Measurements from ENCODE around the gene NPHP1.
"Not testable (repeated sequence)": the region's sequence is repeated elsewhere in the genome, so short reads cannot be mapped to it uniquely, and the experiment has no call there.

NPHP1 gene

GRCh38 chr2:110154828-110155227 is 50.0 kb downstream of the NPHP1 start:
- H3K4me3 Mint-ChIP-seq; H3K36me3 Mint-ChIP-seq; H3K27ac Mint-ChIP-seq; ATAC-seq; H3K9me3 Mint-ChIP-seq; DNase-seq (ENCODE audit: low spot score in 2 of 2): not testable (repeated sequence)
- H3K4me1 Mint-ChIP-seq = peaks cover 24% of the 10 kb centered on the region

DNA sequence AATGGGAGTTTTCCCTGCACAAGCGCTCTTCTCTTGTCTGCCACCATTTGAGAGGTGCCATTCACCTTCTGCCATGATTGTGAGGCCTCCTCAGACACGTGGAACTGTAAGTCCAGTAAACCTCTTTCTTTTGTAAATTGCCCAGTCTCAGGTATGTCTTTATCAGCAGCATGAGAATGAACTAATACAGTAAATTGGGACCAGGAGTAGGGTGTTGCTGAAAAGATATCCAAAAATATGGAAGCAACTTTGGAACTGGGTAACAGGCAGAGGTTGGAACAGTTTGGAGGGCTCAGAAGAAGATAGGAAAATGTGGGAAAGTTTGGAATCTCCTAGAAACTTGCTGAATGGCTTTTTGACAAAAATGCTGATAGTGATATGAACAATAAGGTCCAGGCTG is 50.6 kb downstream of the NPHP1 start:
- H3K36me3 Mint-ChIP-seq; H3K27ac Mint-ChIP-seq; ATAC-seq; H3K9me3 Mint-ChIP-seq; DNase-seq (ENCODE audit: low spot score in 2 of 2); H3K4me3 Mint-ChIP-seq: not testable (repeated sequence)
- peaks cover 30% of the 10 kb centered on the region for H3K4me1 Mint-ChIP-seq

DNA sequence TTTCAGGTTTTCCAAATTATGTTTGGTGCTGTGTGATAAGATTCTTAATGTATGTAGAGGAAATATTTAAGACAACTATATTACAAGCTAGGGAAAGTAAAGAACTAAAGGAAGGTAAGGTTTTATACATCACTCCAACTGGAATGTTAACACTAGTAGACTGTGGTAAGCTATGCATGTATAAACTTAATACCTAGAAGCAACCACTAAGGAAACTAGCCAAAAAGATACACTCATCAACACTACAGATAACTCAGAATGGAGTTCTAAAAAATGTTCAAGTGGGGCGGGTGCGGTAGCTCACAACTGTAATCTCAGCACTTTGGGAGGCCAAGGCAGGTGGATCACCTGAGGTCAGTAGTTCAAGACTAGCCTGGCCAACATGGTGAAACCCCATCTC is 51.4 kb downstream of the NPHP1 start:
- ATAC-seq (no peak), DNase-seq (ENCODE audit: low spot score in 2 of 2) (no peak)
- Mint-ChIP-seq H3K4me1 (peaks cover 31% of the 10 kb centered on the region), H3K27ac (no peak overlapping the region), H3K4me3 (no peak overlapping the region), H3K36me3 (no peaks in the 10 kb centered on the region), H3K9me3 (peaks cover 9% of the 10 kb centered on the region)

- Mint-ChIP-seq H3K36me3 (no peaks in the 10 kb centered on the region), H3K4me3 (no peak overlapping the region), H3K9me3 (peaks cover 11% of the 10 kb centered on the region), H3K4me1 (peaks cover 31% of the 10 kb centered on the region), H3K27ac (no peak overlapping the region)
- ATAC-seq (no peak), DNase-seq (ENCODE audit: low spot score in 2 of 2) (no peak)
Measured at GRCh38 chr2:110152943-110153342, 51.9 kb downstream of the NPHP1 start.

- Mint-ChIP-seq H3K27ac (no peak overlapping the region), H3K9me3 (peaks cover 11% of the 10 kb centered on the region), H3K4me3 (no peak overlapping the region), H3K4me1 (peaks cover 17% of the 10 kb centered on the region), H3K36me3 (no peaks in the 10 kb centered on the region)
- DNase-seq (ENCODE audit: low spot score in 2 of 2) = no peak
- peak; percentile 79 for ATAC-seq
Measured at GRCh38 chr2:110149330-110150220, 55.2 kb downstream of the NPHP1 start.

DNA sequence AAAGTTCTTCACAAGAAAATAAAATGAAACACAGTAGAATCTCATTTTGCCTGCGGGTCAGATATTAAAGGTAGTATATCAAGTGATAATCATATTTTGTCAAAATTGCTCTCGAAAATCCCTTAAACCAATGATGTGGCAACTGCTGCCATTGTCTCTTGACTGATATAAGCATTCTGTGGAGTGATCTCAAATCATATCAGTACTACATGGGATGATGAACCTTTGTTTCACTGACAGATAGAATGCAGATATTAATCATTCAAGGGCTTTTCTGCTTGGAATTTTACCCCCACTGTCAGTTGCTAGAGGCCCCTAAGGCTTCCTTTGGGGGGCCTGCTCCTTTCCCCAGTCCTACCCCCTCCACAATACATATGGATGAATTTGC is 57.9 kb downstream of the NPHP1 start:
- Mint-ChIP-seq H3K4me1 (peaks cover 10% of the 10 kb centered on the region), H3K9me3 (peaks cover 2% of the 10 kb centered on the region), H3K27ac (no peak overlapping the region), H3K36me3 (no peaks in the 10 kb centered on the region), H3K4me3 (no peak overlapping the region)
- DNase-seq (ENCODE audit: low spot score in 2 of 2) (no peak), ATAC-seq (peak; percentile 63)

- H3K4me1 Mint-ChIP-seq = peaks cover 10% of the 10 kb centered on the region
- DNase-seq (ENCODE audit: low spot score in 2 of 2) = no peak
- H3K36me3 Mint-ChIP-seq = no peaks in the 10 kb centered on the region
- H3K27ac Mint-ChIP-seq = no peak overlapping the region
- H3K9me3 Mint-ChIP-seq = peaks cover 2% of the 10 kb centered on the region
- ATAC-seq = no peak
- H3K4me3 Mint-ChIP-seq = no peak overlapping the region
Measured at GRCh38 chr2:110146183-110146944, 58.4 kb downstream of the NPHP1 start.

DNA sequence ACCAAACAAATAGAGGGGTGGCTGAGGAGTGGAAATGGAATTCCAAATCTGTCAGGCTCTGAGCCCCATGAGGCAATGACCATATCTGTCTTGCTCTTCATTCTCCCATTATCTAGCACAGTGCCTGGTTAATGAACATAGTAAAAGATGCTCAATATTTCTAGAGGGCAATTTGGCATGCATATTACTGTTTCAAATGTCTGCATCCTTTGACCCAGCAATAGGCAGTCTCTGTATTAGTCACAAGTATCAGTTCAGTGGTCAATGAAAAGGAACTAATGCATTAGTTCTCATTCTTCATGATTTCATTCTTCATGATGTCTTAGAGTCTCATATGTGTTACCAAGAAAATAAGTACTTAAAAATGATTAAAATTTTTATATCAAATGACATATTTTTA is 60.8 kb downstream of the NPHP1 start:
- no peak for ATAC-seq
- no peaks in the 10 kb centered on the region for H3K36me3 Mint-ChIP-seq

DNA sequence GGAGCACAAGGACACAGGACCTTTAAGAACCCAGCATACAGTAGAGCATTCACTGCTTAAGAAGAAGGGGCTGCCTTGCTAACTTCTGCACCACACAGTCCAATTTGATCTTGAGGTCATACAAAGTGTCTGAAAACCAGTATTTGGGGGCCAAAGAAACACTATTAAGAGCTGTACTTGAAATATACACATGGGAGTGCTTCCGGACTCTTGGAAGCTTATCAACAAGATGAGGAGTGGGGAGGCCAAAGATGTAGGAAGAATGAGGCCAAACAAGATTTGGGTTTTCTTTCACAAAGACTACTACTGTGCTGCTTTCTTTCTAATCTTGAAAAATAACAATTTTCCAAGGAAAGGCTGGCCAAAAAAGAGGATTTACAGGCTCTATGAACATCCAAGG is 64.4 kb downstream of the NPHP1 start:
- Mint-ChIP-seq H3K9me3 (no peaks in the 10 kb centered on the region), H3K4me3 (no peak overlapping the region), H3K36me3 (no peaks in the 10 kb centered on the region), H3K27ac (no peak overlapping the region), H3K4me1 (no peaks in the 10 kb centered on the region)
- ATAC-seq = no peak
- DNase-seq (ENCODE audit: low spot score in 2 of 2) = no peak

More for the DNA sequence above, 60.8 kb downstream of the NPHP1 start:
- Mint-ChIP-seq H3K27ac (no peak overlapping the region), H3K9me3 (peaks cover 2% of the 10 kb centered on the region), H3K4me3 (no peak overlapping the region), H3K4me1 (no peaks in the 10 kb centered on the region)
- DNase-seq (ENCODE audit: low spot score in 2 of 2) = no peak

GRCh38 chr2:110134025-110134424 is 70.8 kb downstream of the NPHP1 start:
- peak; percentile 74 for ATAC-seq
- no peaks in the 10 kb centered on the region for H3K36me3 Mint-ChIP-seq

GRCh38 chr2:110131166-110131565 is 73.6 kb downstream of the NPHP1 start:
- Mint-ChIP-seq H3K4me3 (no peak overlapping the region), H3K4me1 (no peaks in the 10 kb centered on the region), H3K9me3 (peaks cover 5% of the 10 kb centered on the region), H3K36me3 (no peaks in the 10 kb centered on the region), H3K27ac (no peak overlapping the region)
- DNase-seq (ENCODE audit: low spot score in 2 of 2) (no peak), ATAC-seq (no peak)

More at GRCh38 chr2:110134025-110134424, 70.8 kb downstream of the NPHP1 start:
- H3K27ac Mint-ChIP-seq = no peak overlapping the region
- H3K4me1 Mint-ChIP-seq = no peaks in the 10 kb centered on the region
- no peak for DNase-seq (ENCODE audit: low spot score in 2 of 2)
- no peak overlapping the region for H3K4me3 Mint-ChIP-seq
- peaks cover 5% of the 10 kb centered on the region for H3K9me3 Mint-ChIP-seq

GRCh38 chr2:110130757-110131156 is 74.1 kb downstream of the NPHP1 start:
- no peaks in the 10 kb centered on the region for H3K36me3 Mint-ChIP-seq
- no peak for DNase-seq (ENCODE audit: low spot score in 2 of 2)
- peaks cover 5% of the 10 kb centered on the region for H3K9me3 Mint-ChIP-seq
- no peak overlapping the region for H3K4me3 Mint-ChIP-seq
- no peak overlapping the region for H3K27ac Mint-ChIP-seq
- no peaks in the 10 kb centered on the region for H3K4me1 Mint-ChIP-seq
- ATAC-seq = no peak

DNA sequence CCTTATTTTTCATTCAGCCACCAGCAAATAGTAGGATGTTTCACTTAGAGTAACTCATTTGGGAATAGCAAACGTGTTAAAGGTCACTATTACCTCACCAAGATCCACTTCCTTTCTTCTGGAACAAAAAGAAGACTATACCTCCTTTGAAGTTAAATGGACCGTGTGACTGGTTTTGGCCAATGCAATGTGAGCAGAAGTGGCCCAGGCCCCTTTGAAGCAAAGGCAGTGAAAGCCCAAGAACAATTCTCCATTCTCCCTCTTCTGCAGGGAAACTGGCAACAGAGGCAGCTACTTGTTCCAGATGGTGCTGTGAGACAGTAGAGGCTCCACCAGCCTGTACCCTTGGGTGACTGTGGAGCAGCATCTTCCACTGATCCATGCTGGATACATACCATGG is 77.9 kb downstream of the NPHP1 start:
- Mint-ChIP-seq H3K9me3 (no peaks in the 10 kb centered on the region), H3K4me1 (no peaks in the 10 kb centered on the region), H3K27ac (no peak overlapping the region), H3K4me3 (no peak overlapping the region), H3K36me3 (no peaks in the 10 kb centered on the region)
- no peak for DNase-seq (ENCODE audit: low spot score in 2 of 2)
- no peak for ATAC-seq

GRCh38 chr2:110126086-110126773 is 78.6 kb downstream of the NPHP1 start:
- Mint-ChIP-seq H3K9me3 (no peaks in the 10 kb centered on the region), H3K27ac (no peak overlapping the region), H3K4me3 (no peak overlapping the region), H3K4me1 (no peaks in the 10 kb centered on the region), H3K36me3 (no peaks in the 10 kb centered on the region)
- ATAC-seq (no peak), DNase-seq (ENCODE audit: low spot score in 2 of 2) (no peak)

DNA sequence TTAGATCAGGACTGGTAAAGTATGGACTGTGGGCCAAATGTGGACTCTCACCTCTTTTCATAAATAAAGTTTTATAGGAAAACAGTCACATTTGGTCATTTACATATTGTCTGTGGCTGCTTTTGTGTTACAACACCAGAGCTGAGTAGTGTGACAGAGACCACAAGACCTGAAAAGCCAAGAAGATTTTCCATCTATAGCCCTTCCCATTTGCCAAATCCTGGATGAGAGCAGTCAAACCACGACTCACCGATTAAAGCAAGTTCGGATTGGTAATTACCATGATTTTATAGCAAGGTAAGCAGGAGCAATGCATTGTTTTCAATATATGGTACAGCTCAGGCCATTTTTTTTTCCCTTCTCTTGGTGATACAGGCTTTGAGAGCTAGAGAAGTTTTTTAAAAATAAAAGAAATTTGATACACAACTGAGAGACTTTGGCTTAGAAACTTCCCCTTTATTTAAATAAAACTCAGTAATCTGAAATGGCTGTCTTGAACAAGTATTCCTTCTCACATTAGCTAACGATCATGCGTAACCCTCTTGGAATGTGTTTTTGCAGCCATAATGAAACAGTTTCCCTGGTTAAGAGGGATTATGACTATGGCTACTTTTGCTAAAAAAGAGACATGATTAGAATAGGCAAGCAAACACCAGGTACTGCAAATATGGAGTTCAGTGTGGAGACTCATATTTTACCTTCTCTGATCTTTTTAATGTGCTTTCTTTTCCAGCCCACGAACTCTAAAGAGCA is 79.7 kb downstream of the NPHP1 start:
- no peak for DNase-seq (ENCODE audit: low spot score in 2 of 2)
- H3K36me3 Mint-ChIP-seq = no peaks in the 10 kb centered on the region
- H3K4me3 Mint-ChIP-seq = no peak overlapping the region

More for the DNA sequence above, 79.7 kb downstream of the NPHP1 start:
- no peak for ATAC-seq
- Mint-ChIP-seq H3K4me1 (no peaks in the 10 kb centered on the region), H3K9me3 (no peaks in the 10 kb centered on the region), H3K27ac (no peak overlapping the region)

Measured in stimulated activated effector memory CD8-positive, alpha-beta T cell treated with anti-CD3 and anti-CD28 coated beads, Interleukin-12 subunit alpha, Interleukin-12 subunit beta, amount 100 ng/mL, for 72 hours (primary cell).